ENCODE measurements around the gene CFP. TPM values are rescaled to one million over a fixed set of nuclear protein-coding genes. Genes with fewer than 3 reads are reported as not detected.

CFP gene
- total RNA-seq, 1 donor from 2014 or later, result 1.1 TPM

DNA sequence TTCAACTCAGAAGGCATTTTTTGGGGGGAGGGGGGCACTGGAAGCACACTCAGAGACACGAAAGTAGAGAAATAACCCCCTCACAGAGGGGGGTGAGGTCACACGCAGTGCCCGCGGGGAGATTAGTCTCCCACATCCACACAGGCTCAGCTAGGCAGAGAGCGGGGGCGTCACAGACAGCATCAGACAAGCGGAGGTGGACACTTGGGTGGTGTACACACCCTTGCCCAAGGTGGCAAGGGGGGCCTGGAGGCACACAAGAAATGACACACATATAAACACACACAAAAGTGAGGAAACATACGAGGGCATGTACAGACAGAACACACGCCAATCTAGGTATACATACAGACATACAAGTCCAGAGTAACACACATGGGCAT lies 9.4 kb downstream of the CFP start:
- H3K27me3 ChIP-seq (ENCODE audit: insufficient read depth, low read length), result no peaks in the 10 kb centered on the region
- TF ChIP-seq, protein P1, sequence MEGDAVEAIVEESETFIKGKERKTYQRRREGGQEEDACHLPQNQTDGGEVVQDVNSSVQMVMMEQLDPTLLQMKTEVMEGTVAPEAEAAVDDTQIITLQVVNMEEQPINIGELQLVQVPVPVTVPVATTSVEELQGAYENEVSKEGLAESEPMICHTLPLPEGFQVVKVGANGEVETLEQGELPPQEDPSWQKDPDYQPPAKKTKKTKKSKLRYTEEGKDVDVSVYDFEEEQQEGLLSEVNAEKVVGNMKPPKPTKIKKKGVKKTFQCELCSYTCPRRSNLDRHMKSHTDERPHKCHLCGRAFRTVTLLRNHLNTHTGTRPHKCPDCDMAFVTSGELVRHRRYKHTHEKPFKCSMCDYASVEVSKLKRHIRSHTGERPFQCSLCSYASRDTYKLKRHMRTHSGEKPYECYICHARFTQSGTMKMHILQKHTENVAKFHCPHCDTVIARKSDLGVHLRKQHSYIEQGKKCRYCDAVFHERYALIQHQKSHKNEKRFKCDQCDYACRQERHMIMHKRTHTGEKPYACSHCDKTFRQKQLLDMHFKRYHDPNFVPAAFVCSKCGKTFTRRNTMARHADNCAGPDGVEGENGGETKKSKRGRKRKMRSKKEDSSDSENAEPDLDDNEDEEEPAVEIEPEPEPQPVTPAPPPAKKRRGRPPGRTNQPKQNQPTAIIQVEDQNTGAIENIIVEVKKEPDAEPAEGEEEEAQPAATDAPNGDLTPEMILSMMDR (IDR thresholded peaks at IDR 0.05; ENCODE audit: insufficient read depth, low read depth, low read length), result no peak
- no peak for TF ChIP-seq EZH2 (IDR thresholded peaks at IDR 0.05; ENCODE audit: insufficient read depth, low read length)
- no peak overlapping the region for H3K9ac ChIP-seq (ENCODE audit: low read length)
- no peak for FAIRE-seq
- Mint-ChIP-seq H3K36me3 (ENCODE audit: low read depth, unreplicated experiment) (no peaks in the 10 kb centered on the region), H3K27me3 (ENCODE audit: low read depth, unreplicated experiment) (peaks cover 22% of the 10 kb centered on the region), H3K4me1 (ENCODE audit: low read depth, unreplicated experiment) (no peaks in the 10 kb centered on the region), H3K9me3 (ENCODE audit: unreplicated experiment) (no peaks in the 10 kb centered on the region), H3K4me3 (ENCODE audit: unreplicated experiment) (no peak overlapping the region), H3K27ac (ENCODE audit: unreplicated experiment) (no peak overlapping the region)
- no peaks in the 10 kb centered on the region for H3K36me3 ChIP-seq (ENCODE audit: insufficient read depth, low read length)
- H2AFZ ChIP-seq (ENCODE audit: low read depth, low read length), result no peak overlapping the region
- no peak overlapping the region for H3K27ac ChIP-seq (ENCODE audit: low read depth, low read length)
- H3K79me2 ChIP-seq (ENCODE audit: insufficient read depth, low read length), result no peaks in the 10 kb centered on the region
- H3K9me3 ChIP-seq (ENCODE audit: insufficient read depth, low read depth, low read length), result no peaks in the 10 kb centered on the region
- no peaks in the 10 kb centered on the region for H4K20me1 ChIP-seq (ENCODE audit: insufficient read depth, low read length)
- H3K4me1 ChIP-seq (ENCODE audit: insufficient read depth, low read length), result no peaks in the 10 kb centered on the region
- no peak overlapping the region for H3K4me3 ChIP-seq (ENCODE audit: insufficient read depth, low read depth, low read length)
- no peak for DNase-seq (ENCODE audit: low read depth)
- no peak overlapping the region for H3K4me2 ChIP-seq (ENCODE audit: low read length)

DNA sequence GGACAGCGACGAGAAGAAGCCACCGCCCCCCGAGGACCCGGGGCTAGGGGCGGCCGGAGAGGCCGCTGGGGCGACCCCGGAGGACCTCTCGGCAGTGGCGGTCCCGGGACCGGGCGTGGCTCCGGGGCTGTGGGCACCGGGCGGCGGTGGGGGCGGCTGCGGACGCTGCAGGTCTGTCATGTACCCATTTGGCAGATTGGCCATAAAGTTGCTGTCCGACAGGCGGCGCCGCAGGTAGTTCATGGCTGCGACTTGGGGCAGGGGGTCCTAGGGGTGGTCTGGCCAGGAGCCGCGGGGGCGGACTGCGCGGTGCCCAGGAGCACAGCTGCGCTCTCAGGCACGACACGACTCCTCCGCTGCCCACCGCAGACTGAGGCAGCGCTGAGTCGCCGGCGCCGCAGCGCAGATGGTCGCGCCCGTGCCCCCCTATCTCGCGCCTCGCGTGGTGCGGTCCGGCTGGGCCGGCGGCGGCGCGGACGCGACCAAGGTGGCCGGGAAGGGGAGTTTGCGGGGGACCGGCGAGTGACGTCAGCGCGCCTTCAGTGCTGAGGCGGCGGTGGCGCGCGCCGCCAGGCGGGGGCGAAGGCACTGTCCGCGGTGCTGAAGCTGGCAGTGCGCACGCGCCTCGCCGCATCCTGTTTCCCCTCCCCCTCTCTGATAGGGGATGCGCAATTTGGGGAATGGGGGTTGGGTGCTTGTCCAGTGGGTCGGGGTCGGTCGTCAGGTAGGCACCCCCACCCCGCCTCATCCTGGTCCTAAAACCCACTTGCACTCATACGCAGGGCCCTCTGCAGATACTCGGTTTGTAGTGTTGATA lies 10.0 kb downstream of the CFP start, which contains the start of gene SYN1:
TSS of gene SYN1 (minus strand) at position 372 of the 817 bp plus-strand sequence. CDS start at position 243, 129 bp downstream.
- Mint-ChIP-seq H3K4me3 (ENCODE audit: unreplicated experiment) (peak within 1 kb of the TSS; percentile 77), H3K9me3 (ENCODE audit: unreplicated experiment) (no peaks in the 10 kb centered on the region), H3K36me3 (ENCODE audit: low read depth, unreplicated experiment) (no peaks in the 10 kb centered on the region), H3K27ac (ENCODE audit: unreplicated experiment) (no peak within 1 kb of the TSS), H3K4me1 (ENCODE audit: low read depth, unreplicated experiment) (no peaks in the 10 kb centered on the region), H3K27me3 (ENCODE audit: low read depth, unreplicated experiment) (peaks cover 22% of the 10 kb centered on the region)
- FAIRE-seq (no peak), DNase-seq (ENCODE audit: low read depth) (peak; percentile 56)
- Histone ChIP-seq H3K36me3 (ENCODE audit: insufficient read depth, low read length) (no peaks in the 10 kb centered on the region), H3K79me2 (ENCODE audit: insufficient read depth, low read length) (no peaks in the 10 kb centered on the region), H3K4me1 (ENCODE audit: insufficient read depth, low read length) (no peaks in the 10 kb centered on the region), H3K27me3 (ENCODE audit: insufficient read depth, low read length) (no peaks in the 10 kb centered on the region), H4K20me1 (ENCODE audit: insufficient read depth, low read length) (no peaks in the 10 kb centered on the region), H2AFZ (ENCODE audit: low read depth, low read length) (no peak within 1 kb of the TSS), H3K4me3 (ENCODE audit: insufficient read depth, low read depth, low read length) (peak within 1 kb of the TSS; percentile 33), H3K9me3 (ENCODE audit: insufficient read depth, low read depth, low read length) (no peaks in the 10 kb centered on the region), H3K4me2 (ENCODE audit: low read length) (peak within 1 kb of the TSS; percentile 75), H3K9ac (ENCODE audit: low read length) (no peak within 1 kb of the TSS), H3K27ac (ENCODE audit: low read depth, low read length) (no peak within 1 kb of the TSS)
- TF ChIP-seq, protein P1 (IDR thresholded peaks at IDR 0.05; ENCODE audit: insufficient read depth, low read depth, low read length), result no peak
- no peak for TF ChIP-seq EZH2 (IDR thresholded peaks at IDR 0.05; ENCODE audit: insufficient read depth, low read length)
